Chondrocyte (in vitro differentiated cells): ENCODE results near the gene HMCES. TPM values are rescaled to one million over a fixed set of nuclear protein-coding genes. Genes with fewer than 3 reads are reported as not detected.

Experiments
- DNase-seq: peaks from one replicate; pipeline ENCODE4 v3.0.0; 2021; ENCODE audit warnings: mixed read lengths, low spot score
- H3K27ac Mint-ChIP-seq: one replicate; pipeline ENCODE4 v1.8.0; 2021; ENCODE audit warnings: mild to moderate bottlenecking, moderate library complexity, mixed read lengths; ENCODE audit not compliant: unreplicated experiment
- H3K27me3 Mint-ChIP-seq: 2 replicates; pipeline ENCODE4 v1.8.0; 2021; ENCODE audit warnings: low read depth, mixed read lengths
- H3K36me3 Mint-ChIP-seq: 2 replicates; pipeline ENCODE4 v1.8.0; 2021; ENCODE audit warnings: low read depth, mixed read lengths
- H3K4me1 Mint-ChIP-seq: 2 replicates; pipeline ENCODE4 v1.8.0; 2021; ENCODE audit warnings: low read depth, mild to moderate bottlenecking, mixed read lengths
- H3K4me3 Mint-ChIP-seq: one replicate; pipeline ENCODE4 v1.8.0; 2021; ENCODE audit warnings: mild to moderate bottlenecking, moderate library complexity, mixed read lengths; ENCODE audit not compliant: unreplicated experiment
- H3K9me3 Mint-ChIP-seq: 2 replicates; pipeline ENCODE4 v1.8.0; 2021; ENCODE audit warnings: low read depth, mixed read lengths
- total RNA-seq: library from RNA; stranded (reverse); gene quantifications from 3 replicates; pipeline ENCODE4 v1.2.1, GENCODE V29; 2021
- TF ChIP-seq, protein P1 (sequence below): fragments of 200-600 bp; sonication (generic); IDR thresholded peaks from 2 replicates; pipeline ENCODE4 v1.5.0; 2021; ENCODE audit warnings: antibody characterized with exemption, mild to moderate bottlenecking, moderate library complexity

Gene HMCES
- total RNA-seq, 1 donor from 2014 or later, result 25.9 TPM

- H3K9me3 Mint-ChIP-seq, result no peaks in the 10 kb centered on the region
- no peak overlapping the region for H3K4me3 Mint-ChIP-seq
- H3K4me1 Mint-ChIP-seq, result no peaks in the 10 kb centered on the region
- H3K36me3 Mint-ChIP-seq, result no peaks in the 10 kb centered on the region
- no peaks in the 10 kb centered on the region for H3K27me3 Mint-ChIP-seq
- TF ChIP-seq, protein P1, sequence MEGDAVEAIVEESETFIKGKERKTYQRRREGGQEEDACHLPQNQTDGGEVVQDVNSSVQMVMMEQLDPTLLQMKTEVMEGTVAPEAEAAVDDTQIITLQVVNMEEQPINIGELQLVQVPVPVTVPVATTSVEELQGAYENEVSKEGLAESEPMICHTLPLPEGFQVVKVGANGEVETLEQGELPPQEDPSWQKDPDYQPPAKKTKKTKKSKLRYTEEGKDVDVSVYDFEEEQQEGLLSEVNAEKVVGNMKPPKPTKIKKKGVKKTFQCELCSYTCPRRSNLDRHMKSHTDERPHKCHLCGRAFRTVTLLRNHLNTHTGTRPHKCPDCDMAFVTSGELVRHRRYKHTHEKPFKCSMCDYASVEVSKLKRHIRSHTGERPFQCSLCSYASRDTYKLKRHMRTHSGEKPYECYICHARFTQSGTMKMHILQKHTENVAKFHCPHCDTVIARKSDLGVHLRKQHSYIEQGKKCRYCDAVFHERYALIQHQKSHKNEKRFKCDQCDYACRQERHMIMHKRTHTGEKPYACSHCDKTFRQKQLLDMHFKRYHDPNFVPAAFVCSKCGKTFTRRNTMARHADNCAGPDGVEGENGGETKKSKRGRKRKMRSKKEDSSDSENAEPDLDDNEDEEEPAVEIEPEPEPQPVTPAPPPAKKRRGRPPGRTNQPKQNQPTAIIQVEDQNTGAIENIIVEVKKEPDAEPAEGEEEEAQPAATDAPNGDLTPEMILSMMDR, result no peak
- no peak for DNase-seq
- H3K27ac Mint-ChIP-seq, result no peak overlapping the region
Observed at GRCh38 chr3:129324855-129325254, 46.2 kb downstream of the HMCES start.

DNA sequence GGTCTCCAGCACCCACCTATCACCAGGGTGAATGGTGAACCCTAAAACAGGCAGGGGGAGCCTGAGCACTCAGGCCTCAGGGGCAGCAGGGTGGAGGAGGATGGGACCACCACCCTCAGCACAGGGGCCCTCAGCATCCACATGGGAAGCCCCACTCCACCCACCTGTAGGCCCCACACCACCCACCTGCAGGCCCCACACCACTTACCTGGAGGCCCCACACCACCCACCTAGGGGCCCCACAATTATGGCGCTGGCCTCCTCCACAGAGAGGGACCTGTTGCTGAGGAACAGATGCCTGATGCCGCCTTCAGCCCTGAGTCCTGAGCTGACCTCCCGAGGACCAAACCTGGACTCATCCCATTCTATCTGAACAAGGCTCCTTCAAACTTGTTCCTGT lies 46.7 kb downstream of the HMCES start:
- H3K4me3 Mint-ChIP-seq, result no peak overlapping the region
- TF ChIP-seq, protein P1, result no peak
- H3K4me1 Mint-ChIP-seq, result no peaks in the 10 kb centered on the region
- H3K36me3 Mint-ChIP-seq, result no peaks in the 10 kb centered on the region
- no peak overlapping the region for H3K27ac Mint-ChIP-seq
- no peak for DNase-seq
- H3K27me3 Mint-ChIP-seq, result no peaks in the 10 kb centered on the region
- H3K9me3 Mint-ChIP-seq, result no peaks in the 10 kb centered on the region

DNA sequence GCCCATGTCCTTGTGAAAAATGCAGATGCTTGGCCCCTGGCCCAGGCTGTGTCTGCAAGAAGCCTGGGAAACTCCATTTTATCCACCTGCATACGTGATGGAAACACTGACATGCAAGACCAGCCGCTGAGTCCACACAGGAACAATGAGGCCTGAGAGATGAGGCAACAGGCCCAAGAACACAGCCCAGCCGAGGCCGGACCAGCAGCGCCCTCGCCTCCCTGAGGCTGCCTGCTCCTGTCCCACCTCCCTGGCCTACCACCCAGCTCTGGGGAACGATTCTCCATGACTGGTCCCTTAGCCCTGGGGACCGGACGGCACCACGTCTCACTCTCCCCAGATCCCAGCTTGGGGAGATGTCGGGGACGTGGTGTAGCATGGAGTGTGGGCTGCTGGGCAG lies 47.5 kb downstream of the HMCES start:
- DNase-seq, result no peak
- H3K36me3 Mint-ChIP-seq, result no peaks in the 10 kb centered on the region
- no peaks in the 10 kb centered on the region for H3K27me3 Mint-ChIP-seq
- no peak overlapping the region for H3K4me3 Mint-ChIP-seq
- TF ChIP-seq, protein P1, result no peak
- H3K27ac Mint-ChIP-seq, result no peak overlapping the region
- H3K9me3 Mint-ChIP-seq, result no peaks in the 10 kb centered on the region
- no peaks in the 10 kb centered on the region for H3K4me1 Mint-ChIP-seq

DNA sequence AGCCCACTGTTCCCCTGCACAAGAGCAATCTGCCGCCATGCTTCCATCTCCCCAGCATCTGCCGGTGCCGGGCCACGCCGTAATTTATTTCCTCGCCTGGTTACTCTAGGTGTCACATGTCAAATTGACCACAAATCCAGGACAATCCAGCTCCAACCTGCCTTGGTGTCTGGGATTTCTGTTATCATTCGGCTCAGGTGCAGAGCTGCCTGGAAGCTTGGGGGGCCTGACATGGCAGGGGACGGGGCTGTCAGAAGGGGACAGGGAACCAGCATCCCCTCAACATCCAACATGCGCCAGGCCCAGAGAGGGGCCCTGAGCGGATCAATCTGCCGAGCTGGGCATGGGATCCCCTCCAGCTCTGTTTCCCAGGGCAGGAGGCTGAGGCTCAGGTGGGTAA lies 47.9 kb downstream of the HMCES start:
- H3K4me3 Mint-ChIP-seq, result no peak overlapping the region
- H3K27me3 Mint-ChIP-seq, result no peaks in the 10 kb centered on the region
- no peaks in the 10 kb centered on the region for H3K36me3 Mint-ChIP-seq
- H3K4me1 Mint-ChIP-seq, result no peaks in the 10 kb centered on the region
- DNase-seq, result no peak
- TF ChIP-seq, protein P1, result no peak
- H3K9me3 Mint-ChIP-seq, result no peaks in the 10 kb centered on the region
- H3K27ac Mint-ChIP-seq, result no peak overlapping the region

DNA sequence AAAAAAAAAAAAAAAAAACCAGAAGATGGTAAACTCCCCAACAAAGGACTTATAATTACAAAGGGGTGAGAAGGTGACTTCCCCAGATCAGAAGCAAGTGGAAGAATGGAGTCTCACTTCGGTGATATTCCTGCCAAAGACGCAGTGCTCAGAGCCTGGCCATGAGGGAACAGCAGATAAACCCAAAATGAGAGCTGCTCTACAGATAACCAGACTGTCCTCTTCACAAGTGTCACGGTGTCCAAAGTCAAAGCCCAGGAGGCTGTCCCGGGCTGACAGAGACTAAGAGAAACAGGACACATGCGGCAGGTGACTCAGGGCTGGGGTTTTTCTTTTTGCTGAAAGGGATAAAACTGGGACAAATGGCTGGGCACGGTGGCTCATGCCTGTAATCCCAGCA lies 48.8 kb downstream of the HMCES start:
- DNase-seq, result no peak
- Mint-ChIP-seq H3K9me3 (no peaks in the 10 kb centered on the region), H3K27me3 (no peaks in the 10 kb centered on the region), H3K4me3 (no peak overlapping the region), H3K4me1 (no peaks in the 10 kb centered on the region), H3K27ac (no peak overlapping the region), H3K36me3 (no peaks in the 10 kb centered on the region)
- TF ChIP-seq, protein P1, result no peak
